ENCODE data around the gene WDR70. TPM values are rescaled to one million over a fixed set of nuclear protein-coding genes. Genes with fewer than 3 reads are reported as not detected.

WDR70 gene
- total and polyA plus RNA-seq, 10 of the 15 experiments (the other 5 are each of a cell fraction or from before 2014, with no cell fraction given) = 10.9 to 33.6 (median 29.1) TPM

GRCh38 chr5:37791321-37791720 lies 412.2 kb downstream of the WDR70 start:
- Histone ChIP-seq H3K4me2 (ENCODE audit: control insufficient read depth, insufficient read depth) (no peak overlapping the region), H3K9ac (ENCODE audit: control insufficient read depth, insufficient read depth, low read length) (no peak overlapping the region), H4K20me1 (ENCODE audit: control insufficient read depth, insufficient read depth) (no peaks in the 10 kb centered on the region), H3K4me1 (ENCODE audit: control insufficient read depth, insufficient read depth, low read length) (no peaks in the 10 kb centered on the region), H3K9me3 (replicated peaks; ENCODE audit: control insufficient read depth, insufficient read depth, low read length) (no peaks in the 10 kb centered on the region; the same call in 2 of the 3 replicates), H3K27me3 (replicated peaks in 1 of 2; ENCODE audit: control insufficient read depth in 2 of 2, insufficient read depth in 2 of 2, low read length in 1 of 2) (no peaks in the 10 kb centered on the region), H3K27ac (ENCODE audit: control insufficient read depth, insufficient read depth) (no peak overlapping the region), H3K79me2 (ENCODE audit: control insufficient read depth, insufficient read depth, low read length) (no peaks in the 10 kb centered on the region), H3K36me3 (ENCODE audit: control insufficient read depth in 2 of 2, insufficient read depth in 2 of 2, low read length in 1 of 2) (no peaks in the 10 kb centered on the region), H2AFZ (ENCODE audit: control insufficient read depth, low read depth, low read length) (no peak overlapping the region), H3K4me3 (no peak overlapping the region)
- DNase-seq (ENCODE audit: low read depth, low spot score) = no peak
- no TSS peak for BruUV-seq (replicated peaks)
- RAD21 ChIA-PET (ENCODE audit: unreplicated experiment) = no interaction called here
- no peak for FAIRE-seq
- WGBS (ENCODE audit: insufficient coverage, insufficient replicate concordance, low lambda C conversion rate, missing lambda C conversion rate) = 0% methylated on average over 2 of the region's 2 CpGs
- in situ Hi-C loops (cut with MboI) (no loop called here), intact Hi-C loops (cut with micrococcal nuclease; ENCODE audit: unreplicated experiment) (no loop called here)
- CTCF ChIA-PET = no interaction called here
- TF ChIP-seq ATF7 (IDR thresholded peaks at IDR 0.05; ENCODE audit: low read depth) (no peak), MYC (IDR thresholded peaks at IDR 0.05; ENCODE audit: insufficient read depth, insufficient read length, insufficient replicate concordance, low read length, severe bottlenecking) (no peak), SIN3A (IDR thresholded peaks at IDR 0.05; ENCODE audit: low read depth, low read length) (no peak), CREM (IDR thresholded peaks at IDR 0.05; ENCODE audit: low read depth) (no peak), RAD51 (IDR thresholded peaks at IDR 0.05) (no peak), TAF1 (IDR thresholded peaks at IDR 0.05; ENCODE audit: borderline replicate concordance, low read depth, low read length) (no peak), FOXM1 (IDR thresholded peaks at IDR 0.05; ENCODE audit: low read depth, low read length) (no peak), ZSCAN29 (IDR thresholded peaks at IDR 0.05) (no peak), E2F4 (IDR thresholded peaks at IDR 0.05; ENCODE audit: low read depth, low read length) (no peak)
- SMC1A ChIA-PET (ENCODE audit: uncharacterized antibody, unreplicated experiment) = no interaction called here
- ATAC-seq = no peak
- POLR2A ChIA-PET = no interaction called here

All from GM12878 (cell line).